ENCODE measurements around the gene TEPSIN.

The TEPSIN gene

DNA sequence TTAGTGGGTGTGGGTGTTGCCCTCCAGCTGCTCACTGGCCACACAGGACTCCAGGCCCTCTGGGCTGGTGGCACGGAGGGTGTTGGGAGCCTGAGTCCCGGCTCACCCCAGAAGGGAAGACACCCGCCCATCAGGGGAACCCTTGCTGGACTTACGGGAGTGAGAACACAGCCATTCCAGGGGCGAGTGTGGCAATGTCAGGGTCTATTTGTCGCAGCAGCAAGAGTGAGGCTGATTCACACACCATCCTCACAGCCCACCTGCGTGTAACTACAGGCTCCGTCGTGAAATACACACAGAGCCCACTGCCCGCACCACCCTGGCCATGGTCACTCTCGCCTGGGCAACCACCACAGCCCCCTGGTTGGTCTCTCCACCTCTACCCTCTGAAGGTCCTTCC is 55.0 kb downstream of the TEPSIN start:
- DNase-seq (ENCODE audit: low spot score): no peak

DNA sequence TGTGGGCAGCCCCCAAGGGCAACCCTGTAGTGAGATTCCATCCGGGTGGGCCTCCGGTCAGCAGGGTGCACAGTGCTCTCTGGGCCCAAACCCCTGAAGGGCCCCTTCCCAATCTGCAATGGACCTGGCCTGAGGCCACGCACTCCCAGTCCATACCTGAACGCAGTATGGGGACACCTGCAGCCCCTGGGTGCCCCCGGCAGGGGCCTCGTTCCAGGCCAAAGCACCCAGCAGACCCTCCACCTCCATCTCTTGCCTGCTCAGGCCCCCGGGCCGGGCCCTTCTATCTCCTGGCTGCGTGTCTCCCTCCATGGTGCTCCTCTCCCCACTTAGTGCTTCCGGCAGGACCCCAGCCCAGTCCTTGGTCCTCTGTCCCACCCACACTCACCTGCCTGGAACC is 55.5 kb downstream of the TEPSIN start:
- DNase-seq (ENCODE audit: low spot score): no peak

DNA sequence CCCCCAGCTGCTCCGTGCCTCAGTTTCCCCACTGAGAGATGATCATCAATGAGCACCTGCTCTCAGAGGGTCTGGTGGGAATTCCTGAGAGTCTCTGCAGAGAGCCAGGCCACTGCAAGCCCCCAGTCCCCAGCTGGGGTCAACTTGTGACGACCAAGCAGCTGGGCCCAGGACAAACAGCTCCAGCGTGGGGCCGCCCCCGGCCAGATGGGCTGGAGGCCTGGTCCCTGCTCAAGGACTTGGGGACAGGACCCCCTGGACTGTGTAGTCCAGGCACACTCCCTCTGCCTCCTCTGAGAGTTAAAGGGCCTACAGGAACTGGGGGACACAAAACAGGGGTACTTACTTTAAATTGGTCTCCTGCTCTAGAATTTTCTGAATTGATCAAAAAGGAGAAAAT is 56.3 kb downstream of the TEPSIN start:
- no peak for DNase-seq (ENCODE audit: low spot score)

DNA sequence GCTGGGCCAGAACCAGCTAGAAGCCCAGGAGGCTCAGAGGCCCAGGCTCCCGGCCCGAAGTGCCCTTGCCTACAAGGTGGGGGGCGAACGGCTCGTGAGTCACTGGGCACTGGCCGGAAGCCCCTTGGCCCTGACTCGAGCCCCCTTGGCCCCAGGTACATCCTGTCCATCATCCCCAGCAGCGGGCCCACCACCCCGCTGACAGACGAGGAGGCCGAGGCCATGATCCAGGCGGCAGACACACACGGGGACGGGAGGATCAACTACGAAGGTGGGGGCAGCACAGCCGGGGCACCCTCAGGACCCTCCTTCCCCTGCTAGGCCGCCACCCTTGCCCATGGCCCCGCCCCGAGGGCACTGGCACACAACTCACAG is 57.1 kb downstream of the TEPSIN start:
- DNase-seq (ENCODE audit: low spot score): no peak

DNA sequence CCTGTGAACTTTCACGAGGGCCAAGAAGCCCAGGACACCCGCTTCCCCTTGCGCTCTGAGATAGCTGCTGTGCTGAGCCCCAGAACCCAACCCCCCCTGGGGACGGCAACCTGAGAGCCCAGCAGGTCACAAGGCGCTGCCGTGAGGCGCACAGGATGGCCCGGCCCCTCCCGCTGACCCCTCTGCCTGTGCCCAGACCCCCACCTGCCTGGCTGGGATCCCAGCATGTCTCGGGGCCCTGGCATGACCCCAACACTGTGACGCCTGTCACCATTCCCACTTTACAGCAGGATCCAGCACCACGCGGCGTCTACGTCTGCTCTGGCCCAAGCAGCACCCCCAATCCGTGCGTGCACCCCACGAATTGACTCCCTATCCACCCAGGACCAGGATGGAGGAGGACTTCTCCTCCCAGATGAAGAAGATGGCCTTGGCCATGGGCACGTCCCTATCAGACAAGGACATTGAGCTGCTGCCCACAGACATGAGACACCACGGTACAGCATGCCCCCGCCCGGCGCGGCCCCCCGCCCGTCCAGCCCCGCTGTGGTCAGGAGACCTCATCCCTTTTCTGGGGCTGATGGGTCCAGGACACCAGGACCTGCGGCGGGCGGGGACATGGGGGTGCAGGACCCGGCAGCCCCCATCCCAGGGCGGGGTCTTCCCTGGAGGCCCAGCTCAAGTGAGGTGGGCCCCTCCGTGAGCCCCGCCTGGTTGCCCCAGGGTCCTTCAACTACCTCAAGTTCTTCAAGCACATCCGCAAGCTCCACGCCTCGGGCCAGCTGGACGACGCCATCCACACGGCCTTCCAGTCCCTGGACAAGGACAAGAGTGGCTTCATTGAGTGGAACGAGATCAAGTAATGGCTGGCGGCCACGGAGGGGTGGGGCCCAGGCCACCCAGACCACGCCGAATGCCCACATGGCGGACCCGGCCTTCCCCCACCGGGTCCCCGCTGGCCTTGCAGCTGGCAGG is 57.7 kb downstream of the TEPSIN start:
- DNase-seq (ENCODE audit: low spot score): no peak

DNA sequence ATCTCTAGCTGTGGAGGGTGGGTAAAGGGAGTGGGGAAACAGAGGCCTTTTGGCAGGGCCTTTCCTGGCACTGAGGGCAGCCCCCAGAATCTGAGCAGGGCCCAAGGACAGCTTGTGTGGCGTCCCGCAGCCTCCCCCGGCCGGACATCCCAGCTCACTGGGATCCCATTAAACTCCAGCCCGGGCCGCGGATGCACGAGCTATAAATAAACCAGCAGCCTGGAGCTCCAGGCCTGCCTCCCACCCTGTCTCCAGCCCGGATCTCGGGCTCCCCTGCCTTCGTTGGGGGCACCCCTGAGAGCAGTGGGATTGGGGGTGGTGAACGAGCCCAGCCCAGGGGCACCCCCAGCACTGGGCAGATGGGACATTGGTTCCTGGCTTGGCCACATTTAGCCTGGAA is 59.0 kb downstream of the TEPSIN start:
- DNase-seq (ENCODE audit: low spot score): no peak

DNA sequence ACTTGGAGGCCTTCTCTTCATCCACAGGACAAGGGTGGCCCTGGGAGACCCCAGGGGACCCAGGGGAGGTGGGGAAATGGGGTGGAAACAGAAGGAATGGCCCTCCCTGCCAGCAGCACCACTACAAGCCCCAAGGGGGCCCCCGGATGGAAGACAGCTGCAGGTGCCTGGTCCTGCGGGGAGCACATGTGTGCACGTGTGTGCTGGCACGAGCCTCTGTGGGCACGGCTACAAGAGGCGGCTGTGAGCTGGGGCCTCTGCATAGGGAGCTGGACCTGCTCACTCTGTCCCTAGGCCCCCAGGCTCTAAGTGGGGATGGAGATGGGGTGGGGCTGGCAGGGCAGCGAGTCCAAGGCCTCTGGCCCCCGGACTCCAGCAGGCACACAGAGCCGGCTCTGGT is 59.6 kb downstream of the TEPSIN start:
- no peak for DNase-seq (ENCODE audit: low spot score)

Data from pons (tissue), 1 donor.